Hepatocyte (in vitro differentiated cells): ENCODE measurements around the gene ANKRD40.

ENCODE experiments used
- EZH2phosphoT487 ChIP-seq: fragments of 200-600 bp; sonication (generic); IDR thresholded peaks from one replicate; pipeline ENCODE4 v1.6.1; 2018; ENCODE audit warnings: antibody characterized with exemption, mild to moderate bottlenecking, low read depth, moderate library complexity; ENCODE audit not compliant: unreplicated experiment, severe bottlenecking
- TF ChIP-seq, protein P1 (sequence below): fragments of 200-600 bp; sonication (generic); IDR thresholded peaks from 2 replicates; pipeline ENCODE4 v1.5.1; 2016; ENCODE audit warnings: antibody characterized with exemption, mild to moderate bottlenecking; ENCODE audit not compliant: poor library complexity

DNA sequence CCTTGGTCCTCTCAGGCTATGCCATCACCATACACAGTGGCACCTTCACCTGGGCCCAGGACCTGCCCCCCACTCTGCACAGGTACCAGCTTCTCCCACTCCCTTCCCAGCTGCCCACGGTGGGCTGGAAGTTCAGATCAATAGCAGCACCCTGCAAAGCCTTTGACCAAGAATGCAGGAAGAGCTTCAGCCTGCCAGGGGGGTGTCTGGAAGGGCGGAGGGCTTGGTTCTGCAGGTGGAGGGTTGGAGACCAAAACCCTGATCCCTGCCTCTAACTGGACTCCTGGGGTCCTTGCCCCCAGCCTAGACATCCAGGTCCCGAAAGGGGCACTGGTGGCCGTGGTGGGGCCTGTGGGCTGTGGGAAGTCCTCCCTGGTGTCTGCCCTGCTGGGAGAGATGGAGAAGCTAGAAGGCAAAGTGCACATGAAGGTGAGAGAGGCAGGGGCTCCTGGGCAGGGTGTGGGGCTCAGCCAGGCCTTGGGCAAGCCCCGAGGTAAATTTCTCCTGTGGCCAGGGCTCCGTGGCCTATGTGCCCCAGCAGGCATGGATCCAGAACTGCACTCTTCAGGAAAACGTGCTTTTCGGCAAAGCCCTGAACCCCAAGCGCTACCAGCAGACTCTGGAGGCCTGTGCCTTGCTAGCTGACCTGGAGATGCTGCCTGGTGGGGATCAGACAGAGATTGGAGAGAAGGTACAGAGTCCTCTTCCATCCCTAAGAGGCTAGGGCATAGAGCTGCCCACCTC is 38.7 kb downstream of the ANKRD40 start:
- TF ChIP-seq, protein P1, sequence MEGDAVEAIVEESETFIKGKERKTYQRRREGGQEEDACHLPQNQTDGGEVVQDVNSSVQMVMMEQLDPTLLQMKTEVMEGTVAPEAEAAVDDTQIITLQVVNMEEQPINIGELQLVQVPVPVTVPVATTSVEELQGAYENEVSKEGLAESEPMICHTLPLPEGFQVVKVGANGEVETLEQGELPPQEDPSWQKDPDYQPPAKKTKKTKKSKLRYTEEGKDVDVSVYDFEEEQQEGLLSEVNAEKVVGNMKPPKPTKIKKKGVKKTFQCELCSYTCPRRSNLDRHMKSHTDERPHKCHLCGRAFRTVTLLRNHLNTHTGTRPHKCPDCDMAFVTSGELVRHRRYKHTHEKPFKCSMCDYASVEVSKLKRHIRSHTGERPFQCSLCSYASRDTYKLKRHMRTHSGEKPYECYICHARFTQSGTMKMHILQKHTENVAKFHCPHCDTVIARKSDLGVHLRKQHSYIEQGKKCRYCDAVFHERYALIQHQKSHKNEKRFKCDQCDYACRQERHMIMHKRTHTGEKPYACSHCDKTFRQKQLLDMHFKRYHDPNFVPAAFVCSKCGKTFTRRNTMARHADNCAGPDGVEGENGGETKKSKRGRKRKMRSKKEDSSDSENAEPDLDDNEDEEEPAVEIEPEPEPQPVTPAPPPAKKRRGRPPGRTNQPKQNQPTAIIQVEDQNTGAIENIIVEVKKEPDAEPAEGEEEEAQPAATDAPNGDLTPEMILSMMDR: no peak
- TF ChIP-seq EZH2phosphoT487: no peak
